Measurements from ENCODE around the gene KRTAP10-11. TPM values are rescaled to one million over a fixed set of nuclear protein-coding genes. Genes with fewer than 3 reads are reported as not detected.
"Not testable (repeated sequence)": the region's sequence is repeated elsewhere in the genome, so short reads cannot be mapped to it uniquely, and the experiment has no call there.

KRTAP10-11 gene
- total and polyA plus RNA-seq, 3 donors from 2014 or later, result 0.37 TPM; not detected in 2

GRCh38 chr21:44626673-44627143 lies 19.5 kb upstream of the KRTAP10-11 start, which contains the start of gene KRTAP10-9:
TSS of gene KRTAP10-9 (plus strand) at chr21:44627093. CDS start at chr21:44627172, 79 bp downstream.
- no peaks in the 10 kb centered on the region for H3K9me3 ChIP-seq
- 44 to 68% methylated on average over 2 to 7 of the region's 7 CpGs for WGBS, 2 donors
- intact Hi-C loops (cut with DNase I; ENCODE audit: low total_unique reads), result no loop called here
- TF ChIP-seq CTCF (IDR thresholded peaks at IDR 0.05), result no peak
- no peak for TF ChIP-seq POLR2A (IDR thresholded peaks at IDR 0.05)
- DNase-seq, result peak; percentile 2
- H3K4me3 ChIP-seq, result no peak within 1 kb of the TSS
- H3K27me3 ChIP-seq, result no peaks in the 10 kb centered on the region
- H3K4me1 ChIP-seq, result no peaks in the 10 kb centered on the region
- H3K27ac ChIP-seq, result no peak within 1 kb of the TSS
- H3K36me3 ChIP-seq (ENCODE audit: low read depth, missing control alignments), result no peaks in the 10 kb centered on the region

- H3K4me1 ChIP-seq; H3K27ac ChIP-seq; DNase-seq; H3K27me3 ChIP-seq; H3K9me3 ChIP-seq; H3K4me3 ChIP-seq; intact Hi-C loops (cut with DNase I; ENCODE audit: low total_unique reads); H3K36me3 ChIP-seq (ENCODE audit: low read depth, missing control alignments): not testable (repeated sequence)
- WGBS, 2 donors, result 84 to 88% methylated on average over 14 to 18 of the region's 20 CpGs
Observed at GRCh38 chr21:44627181-44627822, 18.9 kb upstream of the KRTAP10-11 start.

- intact Hi-C loops (cut with DNase I; ENCODE audit: low total_unique reads); H3K9me3 ChIP-seq; H3K4me3 ChIP-seq; H3K36me3 ChIP-seq (ENCODE audit: low read depth, missing control alignments); H3K27ac ChIP-seq; DNase-seq; H3K27me3 ChIP-seq; H3K4me1 ChIP-seq: not testable (repeated sequence)
- 48 to 52% methylated on average over 9 to 10 of the region's 15 CpGs for WGBS, 2 donors
Observed at GRCh38 chr21:44627831-44628233, 18.4 kb upstream of the KRTAP10-11 start.

GRCh38 chr21:44628707-44629391 lies 17.4 kb upstream of the KRTAP10-11 start:
- Histone ChIP-seq H3K27me3 (no peaks in the 10 kb centered on the region), H3K27ac (no peak overlapping the region), H3K36me3 (ENCODE audit: low read depth, missing control alignments) (no peaks in the 10 kb centered on the region), H3K4me3 (no peak overlapping the region), H3K9me3 (no peaks in the 10 kb centered on the region), H3K4me1 (no peaks in the 10 kb centered on the region)
- TF ChIP-seq CTCF (IDR thresholded peaks at IDR 0.05), result no peak
- TF ChIP-seq POLR2A (IDR thresholded peaks at IDR 0.05), result no peak
- intact Hi-C loops (cut with DNase I; ENCODE audit: low total_unique reads), result no loop called here
- WGBS, 2 donors, result 78 to 89% methylated on average over 10 to 16 of the region's 18 CpGs
- DNase-seq, result no peak

- Histone ChIP-seq H3K27me3 (no peaks in the 10 kb centered on the region), H3K4me3 (no peak overlapping the region), H3K36me3 (ENCODE audit: low read depth, missing control alignments) (no peaks in the 10 kb centered on the region), H3K27ac (no peak overlapping the region), H3K9me3 (no peaks in the 10 kb centered on the region), H3K4me1 (no peaks in the 10 kb centered on the region)
- intact Hi-C loops (cut with DNase I; ENCODE audit: low total_unique reads), result no loop called here
- 75 to 88% methylated on average over 2 of the region's 2 CpGs for WGBS, 2 donors
- TF ChIP-seq POLR2A (IDR thresholded peaks at IDR 0.05) (no peak), CTCF (IDR thresholded peaks at IDR 0.05) (no peak)
- DNase-seq, result no peak
Observed at GRCh38 chr21:44630440-44630839, 15.8 kb upstream of the KRTAP10-11 start.
